IMR-90 (cell line): ENCODE measurements around the gene OR2B3. TPM values are rescaled to one million over a fixed set of nuclear protein-coding genes. Genes with fewer than 3 reads are reported as not detected.

ENCODE experiments used
- ATAC-seq: fragments of 200-7000 bp; cut with Tn5 transposase; 2 replicates; pipeline ENCODE4 v1.9.1; 2020; ENCODE audit warnings: low read depth, mild to moderate bottlenecking, moderate library complexity
- BruUV-seq: library from RNA; stranded (reverse); fragments of 400-500 nt; replicated peaks from 2 replicates; lab custom pipeline; 2021; lab: Mats Ljungman, UMichigan
- CTCF ChIA-PET: fragments of 300-600 bp; formaldehyde crosslinking; extraction: SDS; loops from one replicate; lab custom pipeline; 2021; ENCODE audit warnings: antibody characterized with exemption; lab: Yijun Ruan, JAX
- POLR2A ChIA-PET: fragments of 300-600 bp; sonication (Branson Sonifier 250); formaldehyde crosslinking; loops from one replicate; lab custom pipeline; 2022; ENCODE audit warnings: antibody characterized with exemption; ENCODE audit not compliant: unreplicated experiment; lab: Charles Lee
- DNase-seq: peaks from one replicate; pipeline ENCODE4 v3.0.0; 2013
- H2AFZ ChIP-seq: replicated peaks from 2 replicates; pipeline ENCODE3; 2013; ENCODE audit warnings: low read length, mild to moderate bottlenecking; ENCODE audit not compliant: poor library complexity
- H2AK5ac ChIP-seq: 2 replicates; pipeline ENCODE4 v1.6.1; 2013; ENCODE audit warnings: low read depth, low read length, inconsistent platforms
- H2AK9ac ChIP-seq: replicated peaks from 2 replicates; pipeline ENCODE3; 2013; ENCODE audit warnings: mild to moderate bottlenecking, low read depth, low read length, moderate library complexity; ENCODE audit not compliant: poor library complexity
- H2BK120ac ChIP-seq: 2 replicates; pipeline ENCODE4 v1.6.1; 2013; ENCODE audit warnings: low read depth, low read length, inconsistent platforms
- H2BK15ac ChIP-seq: 3 replicates; pipeline ENCODE4 v1.6.1; 2013; ENCODE audit warnings: low read depth, low read length, inconsistent platforms
- H2BK20ac ChIP-seq: 2 replicates; pipeline ENCODE4 v1.6.1; 2013; ENCODE audit warnings: low read depth, mild to moderate bottlenecking, inconsistent platforms, low read length, moderate library complexity
- H2BK5ac ChIP-seq: 2 replicates; pipeline ENCODE4 v1.6.1; 2013; ENCODE audit warnings: mild to moderate bottlenecking, low read depth, low read length, inconsistent platforms; ENCODE audit not compliant: poor library complexity, severe bottlenecking
- H3K14ac ChIP-seq: replicated peaks from 2 replicates; pipeline ENCODE4 v1.6.1; 2013; ENCODE audit warnings: low read depth, low read length, inconsistent platforms
- H3K18ac ChIP-seq: 2 replicates; pipeline ENCODE4 v1.6.1; 2013; ENCODE audit warnings: low read depth, low read length, control low read depth
- H3K23ac ChIP-seq: 2 replicates; pipeline ENCODE4 v1.6.1; 2013; ENCODE audit warnings: low read depth, low read length, inconsistent platforms
- H3K27ac ChIP-seq: 2 replicates; pipeline ENCODE4 v1.5.1; 2013; ENCODE audit warnings: mild to moderate bottlenecking, control low read depth, low read length; ENCODE audit not compliant: insufficient read depth
- H3K27me3 ChIP-seq: 2 replicates; pipeline ENCODE4 v1.6.1; 2013; ENCODE audit warnings: low read length; ENCODE audit not compliant: control insufficient read depth, insufficient read depth
- H3K36me3 ChIP-seq: 2 replicates; pipeline ENCODE4 v1.6.1; 2013; ENCODE audit warnings: low read length, mixed read lengths; ENCODE audit not compliant: control insufficient read depth, insufficient read depth
- H3K4ac ChIP-seq: 2 replicates; pipeline ENCODE4 v1.6.1; 2013; ENCODE audit warnings: low read depth, low read length, inconsistent platforms
- H3K4me1 ChIP-seq: 2 replicates; pipeline ENCODE4 v1.6.1; 2013; ENCODE audit warnings: low read length, mixed read lengths; ENCODE audit not compliant: control insufficient read depth, insufficient read depth
- H3K4me2 ChIP-seq: 2 replicates; pipeline ENCODE4 v1.6.1; 2013; ENCODE audit warnings: low read depth, mild to moderate bottlenecking, control low read depth, low read length, moderate library complexity
- H3K4me3 ChIP-seq: 2 replicates; pipeline ENCODE4 v1.5.1; 2013; ENCODE audit warnings: low read depth, mild to moderate bottlenecking, control low read depth, low read length, moderate library complexity; ENCODE audit not compliant: insufficient read depth
- H3K56ac ChIP-seq: 2 replicates; pipeline ENCODE4 v1.6.1; 2013; ENCODE audit warnings: low read length, inconsistent platforms; ENCODE audit not compliant: insufficient read depth; ENCODE audit errors: extremely low read depth
- H3K79me1 ChIP-seq, 2 experiments: 2 replicates each; pipeline ENCODE4 v1.6.1; 2013; ENCODE audit warnings: low read length in 2 of 2, inconsistent platforms in 1 of 2, low read depth in 1 of 2
- H3K9ac ChIP-seq: 2 replicates; pipeline ENCODE4 v1.6.1; 2013; ENCODE audit warnings: low read depth, low read length, control low read depth
- H3K9me1 ChIP-seq: 2 replicates; pipeline ENCODE4 v1.6.1; 2013; ENCODE audit warnings: low read length, inconsistent platforms; ENCODE audit not compliant: insufficient read depth
- H3K9me3 ChIP-seq: 2 replicates; pipeline ENCODE4 v1.6.1; 2013; ENCODE audit warnings: low read length; ENCODE audit not compliant: control insufficient read depth, insufficient read depth
- H4K20me1 ChIP-seq: 2 replicates; pipeline ENCODE4 v1.6.1; 2013; ENCODE audit warnings: low read length, inconsistent platforms; ENCODE audit not compliant: insufficient read depth
- H4K5ac ChIP-seq: 2 replicates; pipeline ENCODE4 v1.6.1; 2013; ENCODE audit warnings: mild to moderate bottlenecking, low read depth, low read length, control low read depth
- H4K8ac ChIP-seq, 2 experiments: 2 replicates each; pipeline ENCODE4 v1.6.1; 2013; ENCODE audit warnings: low read depth in 2 of 2, low read length in 2 of 2, control low read depth in 1 of 2, inconsistent platforms in 1 of 2
- H4K91ac ChIP-seq: 2 replicates; pipeline ENCODE4 v1.6.1; 2013; ENCODE audit warnings: low read depth, low read length, inconsistent platforms; ENCODE audit not compliant: insufficient read depth
- BHLHE40 ChIP-seq: fragments of 150-350 bp; IDR thresholded peaks from 2 replicates; pipeline ENCODE4 v1.6.1; 2016; ENCODE audit warnings: mild to moderate bottlenecking, low read depth, low read length
- CEBPB ChIP-seq: IDR thresholded peaks from 2 replicates; pipeline ENCODE4 v1.6.1; 2012; ENCODE audit warnings: low read depth, low read length, improper control_type of control experiment
- CHD1 ChIP-seq: IDR thresholded peaks from 2 replicates; pipeline ENCODE4 v1.6.1; 2012; ENCODE audit warnings: low read depth, low read length, improper control_type of control experiment
- CTCF ChIP-seq: conservative IDR thresholded peaks from 2 replicates; pipeline ENCODE4 v1.5.1; 2012; ENCODE audit warnings: mild to moderate bottlenecking, low read depth, low read length, improper control_type of control experiment
- ELK1 ChIP-seq: fragments of 150-350 bp; IDR thresholded peaks from 2 replicates; pipeline ENCODE4 v1.6.1; 2016; ENCODE audit warnings: low read depth, mild to moderate bottlenecking, low read length, moderate library complexity, borderline replicate concordance
- FOS ChIP-seq: fragments of 150-350 bp; IDR thresholded peaks from 2 replicates; pipeline ENCODE4 v1.6.1; 2016; ENCODE audit warnings: low read depth, low read length
- MAFK ChIP-seq: IDR thresholded peaks from 2 replicates; pipeline ENCODE4 v1.6.1; 2012; ENCODE audit warnings: low read depth, low read length, improper control_type of control experiment
- MAZ ChIP-seq: IDR thresholded peaks from 2 replicates; pipeline ENCODE4 v1.6.1; 2012; ENCODE audit warnings: low read depth, mild to moderate bottlenecking, low read length, improper control_type of control experiment, moderate library complexity, borderline replicate concordance
- MXI1 ChIP-seq: IDR thresholded peaks from 2 replicates; pipeline ENCODE4 v1.6.1; 2012; ENCODE audit warnings: low read depth, mild to moderate bottlenecking, low read length, moderate library complexity, borderline replicate concordance
- NFE2L2 ChIP-seq: fragments of 150-350 bp; IDR thresholded peaks from 2 replicates; pipeline ENCODE4 v1.6.1; 2016; ENCODE audit warnings: low read depth, mild to moderate bottlenecking, low read length
- POLR2A ChIP-seq: IDR thresholded peaks from 2 replicates; pipeline ENCODE4 v1.6.1; 2012; ENCODE audit warnings: mild to moderate bottlenecking, low read depth, low read length
- RAD21 ChIP-seq: IDR thresholded peaks from 2 replicates; pipeline ENCODE4 v1.6.1; 2012; ENCODE audit warnings: low read length, improper control_type of control experiment
- RCOR1 ChIP-seq: IDR thresholded peaks from 2 replicates; pipeline ENCODE4 v1.6.1; 2012; ENCODE audit warnings: mild to moderate bottlenecking, low read length, improper control_type of control experiment; ENCODE audit not compliant: insufficient replicate concordance
- RFX5 ChIP-seq: IDR thresholded peaks from 2 replicates; pipeline ENCODE4 v1.8.0; 2012; ENCODE audit warnings: low read depth, mild to moderate bottlenecking, low read length, moderate library complexity
- SMC3 ChIP-seq: fragments of 150-350 bp; IDR thresholded peaks from 2 replicates; pipeline ENCODE4 v1.6.1; 2016; ENCODE audit warnings: low read depth, mild to moderate bottlenecking, antibody characterized with exemption, low read length, moderate library complexity
- USF2 ChIP-seq: fragments of 150-350 bp; IDR thresholded peaks from 2 replicates; pipeline ENCODE4 v1.6.1; 2017; ENCODE audit warnings: mild to moderate bottlenecking, antibody characterized with exemption, low read length, low read depth
- dilution Hi-C: fragments of 300-500 bp; cut with HindIII; formaldehyde crosslinking; loops from one replicate; pipeline ENCODE4 v1.14.3; 2018; ENCODE audit warnings: low sequenced_read_pairs; ENCODE audit not compliant: unreplicated experiment
- in situ Hi-C: fragments of 300-500 bp; cut with MboI; formaldehyde crosslinking; loops from 3 replicates; pipeline ENCODE4 v1.14.3; 2019; ENCODE audit warnings: low sequenced_read_pairs, inconsistent platforms, mixed read lengths
- intact Hi-C: fragments of 100-400 bp; cut with micrococcal nuclease; formaldehyde crosslinking; loops from 2 replicates; pipeline ENCODE4 v1.10.0; 2022
- polyA plus RNA-seq, 3 experiments: library from polyadenylated mRNA; depleted of rRNA; stranded (reverse); fragments of >200 nt; gene quantifications; 2 replicates each; pipeline ENCODE4 v1.2.3, GENCODE V29; 2012; ENCODE audit warnings: low replicate concordance in 1 of 3
- total RNA-seq: library from RNA; depleted of rRNA; stranded (reverse); fragments of >200 nt; gene quantifications from 2 replicates; pipeline ENCODE4 v1.2.3, GENCODE V29; 2012

Gene OR2B3
- total and polyA plus RNA-seq, 2 of the 4 experiments (the other 2 are of a cell fraction) = not detected

- no TSS peak for BruUV-seq
- Histone ChIP-seq H2BK5ac (no peak overlapping the region), H4K91ac (no peak overlapping the region), H2BK120ac (no peak overlapping the region), H3K4me2 (no peak overlapping the region), H3K9me3 (peaks cover 5% of the 10 kb centered on the region), H3K27ac (no peak overlapping the region), H3K9ac (no peak overlapping the region), H3K79me1 (no peaks in the 10 kb centered on the region), H3K14ac (no peak overlapping the region), H4K8ac (no peak overlapping the region), H3K36me3 (no peaks in the 10 kb centered on the region), H2BK20ac (no peak overlapping the region), H3K4me3 (no peak overlapping the region), H3K4me1 (no peaks in the 10 kb centered on the region), H3K4ac (no peak overlapping the region), H2AK5ac (no peak overlapping the region), H2BK15ac (no peak overlapping the region), H2AFZ (no peak overlapping the region), H4K20me1 (no peaks in the 10 kb centered on the region), H3K23ac (no peak overlapping the region), H2AK9ac (no peak overlapping the region), H3K56ac (no peak overlapping the region), H3K18ac (no peak overlapping the region), H3K9me1 (no peaks in the 10 kb centered on the region), H3K27me3 (no peaks in the 10 kb centered on the region), H4K5ac (no peak overlapping the region)
- no peak for TF ChIP-seq BHLHE40
- no peak for TF ChIP-seq POLR2A
- TF ChIP-seq USF2 = no peak
- TF ChIP-seq CTCF = no peak
- TF ChIP-seq NFE2L2 = no peak
- TF ChIP-seq MAZ = no peak
- TF ChIP-seq SMC3 = no peak
- no peak for TF ChIP-seq RFX5
- TF ChIP-seq CHD1 = no peak
- TF ChIP-seq MXI1 = no peak
- no peak for TF ChIP-seq MAFK
- TF ChIP-seq RAD21 = no peak
- TF ChIP-seq FOS = no peak
- TF ChIP-seq ELK1 = no peak
- TF ChIP-seq CEBPB = no peak
- TF ChIP-seq RCOR1 = no peak
- ChIA-PET POLR2A (no interaction called here), CTCF (no interaction called here)
- no peak for DNase-seq
- no peak for ATAC-seq
- dilution Hi-C loops = no loop called here
- in situ Hi-C loops = no loop called here
- intact Hi-C loops = no loop called here
Measured at GRCh38 chr6:29081312-29081711, 5.8 kb downstream of the OR2B3 start.
